NCI-H2171 treated with DMSO at 0.1 percent for 48 hours (cell line): ENCODE results near the gene WIZ.
"Not testable (repeated sequence)": the region's sequence is repeated elsewhere in the genome, so short reads cannot be mapped to it uniquely, and the experiment has no call there.

ENCODE experiments used
- DNase-seq: peaks from one replicate; lab custom pipeline; 2025; lab: John Stamatoyannopoulos, UW

Gene WIZ

GRCh38 chr19:15427991-15428471, 21.7 kb downstream of the WIZ start:
- DNase-seq: no peak

GRCh38 chr19:15427350-15427700, 22.4 kb downstream of the WIZ start:
- no peak for DNase-seq

- DNase-seq: no peak
Observed at GRCh38 chr19:15426485-15427349, 23.0 kb downstream of the WIZ start.

- no peak for DNase-seq
Observed at GRCh38 chr19:15425321-15425950, 24.3 kb downstream of the WIZ start.

GRCh38 chr19:15424692-15425272, 25.0 kb downstream of the WIZ start:
- DNase-seq: no peak

GRCh38 chr19:15424121-15424520, 25.6 kb downstream of the WIZ start:
- no peak for DNase-seq

- DNase-seq: no peak
Observed at GRCh38 chr19:15423130-15423529, 26.6 kb downstream of the WIZ start.

- no peak for DNase-seq
Observed at GRCh38 chr19:15422296-15423075, 27.3 kb downstream of the WIZ start.

GRCh38 chr19:15421721-15422260, 28.0 kb downstream of the WIZ start:
- DNase-seq: peak; percentile 27

GRCh38 chr19:15421136-15421695, 28.5 kb downstream of the WIZ start:
- DNase-seq: no peak

- DNase-seq: no peak
Observed at GRCh38 chr19:15419413-15420025, 30.2 kb downstream of the WIZ start.

- DNase-seq: peak; percentile 100
Observed at GRCh38 chr19:15418579-15419412, 31.0 kb downstream of the WIZ start, which contains the start of gene AKAP8L. TSS of gene AKAP8L (minus strand) at chr19:15418988. CDS start at chr19:15418923, 65 bp downstream.

GRCh38 chr19:15418231-15418578, 31.6 kb downstream of the WIZ start:
- peak; percentile 66 for DNase-seq

- DNase-seq: no peak
Observed at GRCh38 chr19:15417699-15418098, 32.1 kb downstream of the WIZ start.

GRCh38 chr19:15412832-15413231, 36.9 kb downstream of the WIZ start:
- DNase-seq: no peak

GRCh38 chr19:15411351-15411750, 38.4 kb downstream of the WIZ start:
- DNase-seq: not testable (repeated sequence)

GRCh38 chr19:15404780-15405211, 45.0 kb downstream of the WIZ start:
- no peak for DNase-seq

GRCh38 chr19:15404097-15404779, 45.5 kb downstream of the WIZ start:
- no peak for DNase-seq

GRCh38 chr19:15403151-15403531, 46.6 kb downstream of the WIZ start:
- DNase-seq: no peak
